NOMO-1 treated with dmso at 0.1 percent for 144 hours (cell line): Measurements from ENCODE around the gene ZNF219.

Source experiments
- DNase-seq: peaks from one replicate; lab custom pipeline; 2025; ENCODE audit not compliant: unreplicated experiment; lab: John Stamatoyannopoulos, UW

The ZNF219 gene

DNA sequence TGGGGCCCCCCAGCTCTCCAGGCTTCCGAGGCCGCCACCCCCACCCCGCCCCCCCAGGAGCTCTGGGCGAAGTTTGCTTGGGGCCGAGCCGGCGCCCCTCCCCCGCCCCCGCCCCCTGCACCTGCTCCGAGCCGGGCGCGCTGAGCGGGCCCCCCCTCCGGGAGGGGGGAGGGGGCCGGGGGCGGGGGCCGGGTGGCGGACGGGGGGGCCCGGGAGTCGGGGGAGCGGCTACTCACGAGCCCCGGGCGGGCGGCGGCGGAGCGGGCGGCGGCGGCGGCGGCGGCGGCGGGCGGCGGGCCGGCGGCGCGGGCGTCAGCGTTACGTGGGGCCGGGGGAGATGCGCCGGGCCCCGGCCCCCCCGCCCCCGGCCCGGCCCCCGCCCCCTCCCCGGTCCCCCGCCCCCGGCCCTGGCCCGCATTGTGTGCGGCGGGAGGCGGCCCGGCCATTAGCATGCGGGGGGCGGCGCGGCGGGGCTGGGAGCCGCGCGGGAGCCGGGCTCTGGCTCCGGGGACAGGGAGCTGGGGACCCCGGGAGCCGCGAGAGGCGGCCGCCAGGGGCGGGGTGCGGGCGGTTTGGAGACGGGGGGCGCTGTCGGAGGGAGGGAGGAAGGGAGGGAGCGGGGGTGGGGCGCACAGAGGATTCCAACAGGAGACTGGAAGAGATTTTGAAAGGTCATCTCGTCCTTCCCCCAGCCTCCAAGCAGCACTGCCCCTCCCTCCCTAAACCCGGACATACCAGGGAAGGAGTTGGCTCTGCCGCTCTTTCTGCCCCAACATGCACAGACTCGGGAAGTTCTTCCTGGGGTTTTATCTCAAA lies at the start of gene ZNF219:
ZNF219 (minus strand) TSS at position 580 of the 816 bp plus-strand sequence. CDS start 5,064 bp downstream, outside the sequence.
- no peak for DNase-seq

DNA sequence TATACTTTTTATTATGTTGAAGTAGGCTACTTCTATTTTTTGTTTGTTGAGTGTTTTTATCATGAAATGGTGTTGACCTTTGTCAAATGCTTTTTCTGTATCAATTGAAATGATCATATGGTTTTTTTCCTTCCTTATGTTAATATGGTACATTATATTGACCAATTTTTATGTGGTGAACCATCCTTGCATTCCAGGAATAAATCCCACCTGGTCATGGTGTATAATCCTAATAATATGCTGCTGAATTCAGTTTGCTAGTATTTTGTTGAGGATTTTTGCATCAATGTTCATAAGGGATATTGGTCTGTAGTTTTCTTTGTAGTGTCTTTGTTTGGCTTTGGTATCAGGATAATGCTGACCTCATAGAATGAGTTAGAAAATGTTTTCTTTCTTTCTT lies 47.0 kb upstream of the ZNF219 start:
- DNase-seq: no peak

DNA sequence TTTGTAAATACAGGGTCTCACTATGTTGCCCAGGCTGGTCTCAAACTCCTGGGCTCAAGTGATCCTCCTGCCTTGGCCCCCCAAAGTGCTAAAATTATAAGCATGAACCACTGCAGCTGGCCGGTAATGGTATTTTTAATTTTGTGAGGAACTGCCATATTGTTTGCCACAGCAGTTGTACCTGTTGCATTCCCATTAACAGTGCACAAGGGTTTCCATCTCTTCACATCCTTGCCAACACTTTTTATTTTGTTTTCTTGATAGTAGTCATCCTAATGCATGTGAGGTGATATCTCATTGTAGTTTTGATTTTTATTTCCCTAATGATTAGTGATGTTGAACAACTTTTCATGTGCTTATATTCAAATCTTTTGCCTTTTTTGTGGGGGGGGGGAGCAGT lies 43.9 kb upstream of the ZNF219 start:
- no peak for DNase-seq

- no peak for DNase-seq
These were observed 37.6 kb upstream of the ZNF219 start for GRCh38 chr14:21136024-21136423.

- DNase-seq: no peak
These were observed 35.4 kb upstream of the ZNF219 start for GRCh38 chr14:21133901-21134300.

- no peak for DNase-seq
These were observed 25.0 kb upstream of the ZNF219 start for GRCh38 chr14:21123429-21123828.

DNA sequence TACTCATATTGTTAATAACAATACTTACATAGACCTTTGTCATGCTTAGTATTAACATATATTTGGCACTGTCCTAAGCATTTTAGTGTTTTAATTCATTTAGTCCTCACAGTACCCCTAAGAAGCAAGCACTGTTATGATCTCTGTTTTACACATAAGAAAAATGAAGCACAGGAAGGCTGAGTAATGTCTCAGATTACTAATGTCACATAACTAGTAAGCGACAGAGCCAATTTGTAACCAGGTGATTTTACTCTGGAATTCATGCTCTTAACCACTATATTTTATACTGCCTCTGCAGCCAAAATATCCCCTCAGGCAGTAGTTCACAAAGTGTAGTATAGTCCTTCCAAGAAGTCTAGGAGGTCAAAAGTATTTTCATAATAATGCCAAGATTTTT lies 22.7 kb upstream of the ZNF219 start:
- no peak for DNase-seq

DNA sequence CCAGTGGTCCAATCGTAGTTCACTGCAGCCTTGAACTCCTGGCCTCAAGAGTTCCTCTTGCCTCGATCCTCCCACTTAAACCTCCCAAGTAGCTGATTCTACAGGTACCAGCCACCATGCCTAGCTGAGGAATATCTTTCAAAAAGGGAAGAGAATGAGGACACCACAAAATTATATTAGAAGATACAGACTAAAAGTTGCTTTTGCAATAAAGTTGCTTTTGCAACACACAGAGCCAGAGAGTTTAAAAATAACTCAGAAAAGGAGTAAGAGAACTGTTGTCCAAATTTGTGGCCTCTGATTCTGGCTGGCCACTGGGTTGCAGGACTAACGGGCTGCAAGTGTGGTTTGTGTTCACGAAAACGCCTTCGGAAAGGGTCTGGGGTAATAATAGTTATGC lies 22.2 kb upstream of the ZNF219 start:
- DNase-seq: peak; percentile 20

- no peak for DNase-seq
These were observed 20.5 kb upstream of the ZNF219 start for GRCh38 chr14:21118933-21119332.

GRCh38 chr14:21113369-21113768 lies 14.9 kb upstream of the ZNF219 start:
- no peak for DNase-seq

DNA sequence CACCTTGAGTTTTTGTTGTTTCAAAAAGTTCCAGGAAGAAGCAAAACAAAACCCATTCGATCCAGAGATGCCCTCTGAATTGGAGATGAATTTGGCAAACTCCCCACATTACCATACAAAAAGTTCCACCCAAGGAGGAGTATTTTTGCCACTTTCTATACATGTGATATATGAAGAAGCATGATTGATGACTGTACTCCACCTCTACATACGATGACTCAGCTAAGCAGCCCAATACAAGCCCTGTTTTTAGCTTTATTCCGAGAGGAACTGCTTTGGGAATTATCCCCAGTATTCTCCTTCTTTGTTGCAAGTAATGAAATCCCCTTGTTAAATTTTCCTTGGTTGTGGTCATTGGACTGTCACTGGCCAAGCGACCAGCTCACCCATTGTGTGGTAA lies 13.8 kb upstream of the ZNF219 start:
- DNase-seq: no peak

DNA sequence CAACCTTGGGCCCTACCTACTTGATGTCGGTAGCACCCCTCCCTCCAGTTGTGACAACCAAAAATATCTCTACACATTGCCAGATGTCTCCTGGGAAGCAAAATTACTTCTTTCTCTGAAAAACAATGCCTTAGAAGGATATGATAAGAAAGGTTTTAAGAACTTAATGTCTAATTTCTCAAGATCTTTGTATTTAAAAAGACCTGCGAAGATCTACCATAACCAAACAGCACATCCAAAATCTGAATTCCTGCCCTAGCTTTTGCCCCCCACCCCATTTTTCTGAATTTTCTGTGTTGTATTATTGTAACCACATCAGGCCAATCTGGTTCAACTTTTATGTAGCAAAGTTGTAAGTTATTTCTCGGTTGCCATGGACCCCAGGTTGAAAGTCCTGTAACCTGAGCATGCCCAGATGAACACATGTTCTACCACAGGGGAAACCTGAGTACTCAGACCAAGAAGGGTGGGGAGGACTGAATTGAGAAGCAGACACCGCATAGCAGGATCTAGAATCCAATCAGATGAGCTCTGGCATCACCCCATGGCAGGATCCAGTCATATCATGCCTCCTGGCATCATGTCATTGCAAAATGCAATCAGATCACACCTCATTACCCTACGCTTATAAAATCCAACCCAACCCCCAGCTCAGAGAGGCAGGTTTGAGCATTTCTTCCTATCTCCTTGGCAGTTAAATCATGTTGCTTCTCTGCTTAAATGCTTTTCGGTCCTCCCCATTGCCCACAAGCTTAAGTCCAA lies 11.1 kb upstream of the ZNF219 start:
- DNase-seq: no peak

DNA sequence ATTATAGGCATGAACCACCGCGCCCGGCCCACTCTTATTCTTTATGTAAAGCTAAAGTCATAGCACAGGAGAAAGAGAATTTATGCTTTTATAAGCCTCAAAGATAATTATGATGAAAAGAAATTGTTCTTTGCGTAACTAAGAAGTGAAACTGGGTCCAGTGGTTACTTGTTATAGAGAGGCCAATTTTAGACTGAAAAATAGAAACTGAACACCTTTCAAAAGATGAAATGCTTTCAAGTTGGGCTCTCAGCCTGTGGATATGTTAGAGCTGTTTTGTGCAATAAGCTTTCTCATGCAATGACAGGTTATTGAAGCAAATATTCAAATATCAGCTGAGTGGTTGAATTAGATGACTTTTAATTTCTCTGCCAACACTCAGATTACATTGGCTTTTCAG lies 10.3 kb upstream of the ZNF219 start:
- DNase-seq: peak; percentile 8

GRCh38 chr14:21107283-21107800 lies 8.9 kb upstream of the ZNF219 start:
- DNase-seq: peak; percentile 30

DNA sequence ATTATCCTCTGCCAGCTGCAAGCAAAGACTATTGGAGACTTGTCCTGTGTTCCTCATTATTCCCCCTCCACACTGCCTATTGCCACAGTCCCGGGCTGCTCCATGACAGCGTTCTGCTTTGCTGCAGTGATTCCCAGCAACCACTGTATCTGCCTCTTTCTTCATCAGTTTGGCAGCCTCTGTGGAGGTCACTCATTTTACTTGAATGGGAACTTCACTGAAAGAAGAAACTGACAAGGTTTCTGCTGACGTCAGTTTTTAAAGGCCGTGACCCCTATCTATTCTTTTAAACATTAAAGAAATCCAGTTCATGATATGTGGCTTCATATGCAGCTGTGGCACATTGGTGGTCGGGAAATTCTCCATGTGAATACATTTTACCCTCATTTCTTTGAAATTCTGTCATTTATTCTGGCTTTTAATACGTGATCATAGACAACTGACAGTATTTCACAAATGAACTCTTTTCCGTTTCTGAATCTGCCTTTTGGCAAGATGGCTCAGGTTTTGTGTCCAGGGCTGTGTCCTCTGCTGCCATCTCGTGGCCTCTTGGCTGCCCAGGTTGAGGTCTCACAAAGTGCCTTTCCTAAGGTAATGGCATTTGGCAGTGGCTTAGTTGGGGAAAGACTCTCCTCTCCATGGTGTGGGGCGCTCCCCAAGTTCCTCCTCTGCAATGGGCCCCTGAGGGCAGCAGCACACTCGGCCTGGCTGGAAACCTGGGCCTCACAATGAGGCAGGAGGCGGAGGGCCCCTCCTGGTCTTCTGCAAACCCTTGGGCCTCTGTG lies 8.2 kb upstream of the ZNF219 start:
- DNase-seq: peak; percentile 66

- DNase-seq: no peak
These were observed 7.7 kb upstream of the ZNF219 start for GRCh38 chr14:21106176-21106497.

DNA sequence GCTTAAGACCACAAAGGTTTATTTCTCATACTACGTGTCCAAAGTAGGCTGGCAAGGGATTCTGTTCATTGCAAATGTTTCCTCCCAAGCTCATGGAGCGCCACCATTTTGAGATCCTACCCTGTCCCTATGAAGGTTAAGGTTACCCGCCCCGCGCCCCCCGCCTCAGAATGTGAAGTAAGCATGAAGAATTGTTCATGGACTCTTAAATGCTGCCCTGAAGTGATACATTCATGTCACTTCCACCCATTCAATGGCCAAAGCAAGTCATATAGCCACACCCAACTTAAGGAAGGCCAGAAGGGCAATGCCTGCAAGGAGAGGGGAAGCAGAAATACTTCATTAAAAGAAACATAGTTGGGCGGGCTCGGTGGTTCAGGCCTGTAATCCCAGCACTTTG lies 6.6 kb upstream of the ZNF219 start:
- DNase-seq: no peak

- DNase-seq: peak; percentile 18
These were observed 6.1 kb upstream of the ZNF219 start for GRCh38 chr14:21104448-21105060.

DNA sequence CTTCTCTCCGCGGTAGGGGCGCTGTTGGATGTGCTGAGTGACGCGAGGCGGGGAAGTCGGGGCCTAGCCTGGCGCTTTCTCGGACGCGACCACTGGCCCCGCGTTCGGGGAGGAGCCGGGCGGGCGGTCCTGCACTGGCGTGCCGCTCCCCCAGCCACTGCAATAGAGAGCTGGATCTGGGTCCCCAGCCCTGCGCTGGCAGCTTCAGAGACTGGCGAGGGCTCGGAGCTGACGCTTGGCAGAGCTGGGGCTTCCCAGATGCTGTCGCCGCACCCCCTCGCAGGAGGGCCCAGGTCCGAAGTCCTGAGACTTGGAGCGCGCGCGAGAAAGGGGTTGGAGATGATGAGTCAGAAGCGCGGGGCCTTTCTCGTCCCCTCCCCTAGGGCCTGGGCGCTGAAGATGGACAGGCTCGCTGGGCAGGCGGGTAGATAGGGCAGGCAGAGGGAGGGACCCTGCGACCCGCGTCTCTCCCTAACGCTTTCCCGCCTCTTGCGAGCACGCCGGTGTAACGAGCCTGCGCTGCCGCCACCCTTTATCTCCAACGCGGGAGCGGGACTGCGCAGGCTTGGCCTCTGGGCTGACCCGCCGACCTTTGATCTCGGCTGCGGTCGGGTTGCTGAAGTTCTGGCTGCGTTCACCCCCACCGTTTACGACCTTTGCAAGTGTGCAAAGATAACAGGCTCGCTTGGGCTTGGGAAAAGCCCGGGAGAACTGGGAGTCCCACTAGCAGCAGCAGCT lies 5.4 kb upstream of the ZNF219 start:
- DNase-seq: peak; percentile 95

GRCh38 chr14:21103411-21103709 lies 4.9 kb upstream of the ZNF219 start:
- no peak for DNase-seq
